GM18498 (cell line): ENCODE results near the gene MZT2A.
A peak's percentile ranks its signal among the peaks of the same experiment; 100 is the strongest.
"Not testable (repeated sequence)": the region's sequence is repeated elsewhere in the genome, so short reads cannot be mapped to it uniquely, and the experiment has no call there.

Source experiments
- ATAC-seq: cut with Tn5 transposase; IDR thresholded peaks from one replicate; pipeline ENCODE4 v1.9.1; 2021; ENCODE audit warnings: mild to moderate bottlenecking, moderate library complexity; ENCODE audit not compliant: unreplicated experiment

MZT2A gene

DNA sequence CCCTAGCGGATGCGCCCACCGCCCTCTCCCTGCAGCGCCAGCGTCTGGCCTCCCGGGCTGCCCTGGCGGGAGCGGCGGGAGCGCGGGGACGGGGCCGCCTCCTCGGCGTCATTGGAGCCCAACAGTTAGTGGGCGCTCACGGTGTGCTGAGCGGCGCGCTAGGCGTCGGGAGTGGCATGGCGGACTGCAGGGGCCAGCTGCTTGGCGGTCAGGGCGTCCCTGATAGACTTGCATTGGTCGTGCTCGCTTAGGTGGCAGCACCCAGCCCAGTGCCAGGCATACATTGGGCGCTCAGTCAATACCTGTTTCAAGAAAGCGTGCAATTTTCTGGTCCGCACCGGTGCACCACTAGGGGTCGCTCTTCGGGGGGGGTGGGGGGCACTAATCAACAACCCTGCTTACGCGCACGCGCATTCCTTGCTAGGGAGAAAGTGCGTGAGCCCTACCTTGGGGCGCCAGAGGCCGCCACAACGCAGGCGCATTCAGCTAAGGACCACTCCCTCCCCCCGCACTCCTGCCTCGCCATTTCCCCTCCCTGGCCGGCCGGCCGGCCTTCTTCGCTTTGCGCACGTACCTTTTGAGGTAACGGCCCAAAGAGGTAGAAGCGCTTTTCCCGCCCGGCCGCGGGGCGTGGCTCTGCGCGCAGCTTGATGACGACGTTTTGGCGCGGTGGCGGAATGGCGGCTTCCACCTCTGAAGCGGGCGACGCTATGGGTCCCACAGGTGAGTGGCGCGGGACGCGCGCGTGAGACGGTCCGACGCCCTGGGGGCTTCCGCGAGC lies 411 bp upstream of the MZT2A start:
- ATAC-seq, result peak; percentile 81

DNA sequence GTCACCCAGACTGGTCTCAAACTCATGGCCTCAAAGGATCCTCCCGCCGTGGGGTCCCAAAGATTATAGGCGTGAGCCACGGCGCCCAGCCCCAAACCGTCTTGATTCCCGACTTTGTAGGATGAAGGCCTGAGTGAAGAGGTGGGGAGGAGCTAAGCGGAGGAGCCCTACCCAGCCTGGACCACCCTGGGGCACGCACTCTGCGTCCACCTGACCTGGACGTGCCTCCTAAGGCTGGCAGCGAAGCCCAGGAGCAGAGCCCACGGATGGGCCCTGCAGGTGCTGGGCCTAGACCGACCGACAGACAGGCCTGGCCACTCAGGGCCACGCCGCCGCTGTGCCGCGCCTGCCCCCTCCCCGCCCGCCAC lies 744 bp downstream of the MZT2A start:
- ATAC-seq, result peak; percentile 4

DNA sequence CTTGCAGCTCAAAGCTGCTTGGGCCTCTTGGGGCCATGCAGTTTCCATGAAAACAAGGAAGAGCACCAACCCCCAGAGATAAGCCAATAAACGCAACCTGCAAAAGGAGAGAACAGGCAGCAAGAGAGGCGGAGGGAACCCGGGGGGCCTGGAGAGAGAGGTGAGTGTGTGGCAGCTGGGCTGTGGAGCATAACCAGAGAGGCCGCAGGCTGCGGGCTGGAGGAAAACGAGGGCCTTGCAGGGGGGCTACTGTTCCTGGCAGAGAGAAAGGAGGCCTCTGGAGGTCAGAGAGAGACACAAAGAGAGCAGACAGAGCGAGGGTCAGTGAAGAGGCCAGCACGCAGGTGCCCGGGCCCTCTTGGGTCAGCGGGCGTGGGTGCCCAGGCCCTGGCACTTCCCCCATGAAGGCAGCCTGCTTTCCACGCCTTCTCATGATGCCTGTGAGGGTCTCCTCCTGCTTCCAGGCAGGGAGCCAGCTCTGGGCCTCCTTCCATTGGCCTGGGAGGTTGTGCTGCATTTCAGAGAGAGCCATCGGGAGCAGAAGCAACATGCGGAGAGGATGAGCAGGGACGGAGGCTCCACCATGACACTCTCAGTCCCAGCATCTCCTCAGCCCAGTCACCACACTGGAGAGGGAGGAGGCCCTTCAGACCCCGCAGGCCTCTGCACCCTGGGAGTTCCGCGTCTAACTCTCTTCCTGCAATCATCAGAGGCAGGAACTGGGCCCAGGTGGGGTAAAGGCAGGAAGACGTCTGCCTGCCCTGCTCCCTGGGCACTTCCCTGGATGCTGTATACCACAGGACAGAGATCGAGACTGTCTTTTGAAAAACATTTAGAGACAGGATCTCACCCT lies 1.4 kb downstream of the MZT2A start:
- not testable (repeated sequence) for ATAC-seq

DNA sequence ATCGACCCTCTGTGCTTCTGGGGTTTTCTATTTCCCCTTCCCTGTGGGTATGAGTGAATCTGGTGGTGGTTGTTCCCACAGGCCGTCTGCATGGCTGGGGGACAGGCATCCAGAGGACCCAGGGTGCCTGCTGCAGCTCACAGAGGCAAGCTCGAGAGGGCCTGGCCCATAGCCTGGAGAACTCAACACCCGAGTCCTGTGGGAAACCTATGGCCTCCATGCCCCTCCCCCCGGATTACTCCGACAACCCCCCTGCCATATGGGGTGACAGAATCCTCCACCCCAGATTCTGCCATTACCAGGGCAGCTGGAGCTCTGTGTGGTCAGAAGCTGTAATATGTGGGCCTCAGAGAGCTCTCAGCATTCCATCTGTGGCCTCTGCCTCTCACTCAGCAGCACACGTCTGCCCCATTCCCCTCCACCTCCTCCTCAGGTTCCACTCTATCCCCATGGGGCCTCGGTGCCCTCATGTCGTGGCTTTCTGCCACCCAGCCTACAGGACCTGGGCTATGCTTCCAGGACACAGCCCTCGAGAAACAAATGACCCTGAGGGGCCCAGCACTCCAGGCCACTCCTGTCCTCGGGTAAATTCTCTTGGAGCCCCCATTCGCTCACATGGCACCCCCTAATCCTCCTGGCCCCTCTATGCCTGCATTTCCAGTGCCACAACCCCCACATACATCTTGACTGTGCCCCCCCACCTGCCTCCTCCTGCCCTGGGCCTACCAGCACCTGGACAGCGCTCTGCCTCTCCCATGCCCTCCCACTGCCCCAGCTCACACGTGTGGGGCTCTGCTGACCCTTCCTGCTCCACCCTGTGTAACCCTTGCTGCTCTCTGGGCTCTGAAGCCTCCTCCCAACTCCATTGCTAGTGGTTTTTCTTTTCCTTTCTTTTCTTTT lies 3.6 kb downstream of the MZT2A start:
- ATAC-seq, result no peak

DNA sequence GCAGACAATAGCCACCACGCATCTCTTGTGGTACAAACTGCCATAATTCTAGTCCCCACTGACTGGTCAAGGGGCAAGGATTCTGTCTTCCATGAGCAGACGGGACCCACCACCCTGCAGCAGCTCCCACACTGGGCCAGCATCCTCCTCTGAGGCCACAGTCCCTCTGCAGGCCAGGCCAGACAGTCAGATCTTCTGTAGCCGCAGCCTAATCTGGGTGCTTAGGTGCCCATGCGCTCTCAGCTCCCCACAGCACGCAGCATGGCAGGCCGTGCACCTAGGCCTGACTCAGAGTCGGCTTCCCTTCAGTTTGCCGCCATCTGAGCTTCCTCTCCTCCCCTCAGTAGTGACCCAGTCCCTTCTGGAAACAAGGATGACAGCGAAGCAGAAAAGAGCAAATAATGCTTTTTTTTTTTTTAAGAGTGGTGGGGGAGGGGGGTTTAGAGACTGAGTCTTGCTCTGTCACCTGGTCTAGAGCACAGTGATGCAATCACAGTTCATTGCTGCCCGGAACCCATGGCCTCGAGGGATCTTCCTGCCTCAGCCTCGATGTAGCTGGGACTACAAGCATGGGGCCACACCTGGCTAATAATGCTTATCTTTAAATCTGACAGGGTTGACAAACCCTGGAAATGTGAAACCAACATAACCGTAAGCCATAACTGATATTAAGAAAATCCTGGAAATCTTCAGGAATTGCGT lies 5.8 kb downstream of the MZT2A start:
- not testable (repeated sequence) for ATAC-seq

DNA sequence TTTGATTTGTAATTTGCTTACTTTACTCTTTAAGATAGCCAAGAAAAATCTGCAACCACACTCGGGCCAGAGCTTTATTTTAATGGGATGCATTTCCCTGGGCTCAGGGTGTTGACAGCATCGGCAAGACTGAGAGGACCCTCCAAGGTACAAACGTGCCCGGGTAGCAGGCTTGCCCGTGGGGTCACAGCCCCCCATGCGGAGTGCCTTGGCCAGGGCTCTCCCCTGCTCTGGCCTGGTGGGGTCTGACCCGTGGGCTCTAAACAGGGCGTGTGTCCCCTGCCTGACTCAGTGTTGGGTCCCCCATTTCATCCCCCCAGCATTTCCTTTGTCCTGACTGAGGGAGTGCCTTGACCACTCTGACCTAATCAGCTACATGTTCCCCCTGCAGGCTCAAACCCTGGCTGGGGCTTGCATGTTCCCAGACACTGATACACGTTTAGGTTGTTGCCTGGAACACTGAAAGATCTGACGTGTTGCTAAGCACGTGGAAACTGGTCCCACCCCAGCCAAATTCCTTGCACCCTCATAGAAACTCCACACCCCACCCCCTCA lies 7.2 kb downstream of the MZT2A start:
- ATAC-seq, result not testable (repeated sequence)

DNA sequence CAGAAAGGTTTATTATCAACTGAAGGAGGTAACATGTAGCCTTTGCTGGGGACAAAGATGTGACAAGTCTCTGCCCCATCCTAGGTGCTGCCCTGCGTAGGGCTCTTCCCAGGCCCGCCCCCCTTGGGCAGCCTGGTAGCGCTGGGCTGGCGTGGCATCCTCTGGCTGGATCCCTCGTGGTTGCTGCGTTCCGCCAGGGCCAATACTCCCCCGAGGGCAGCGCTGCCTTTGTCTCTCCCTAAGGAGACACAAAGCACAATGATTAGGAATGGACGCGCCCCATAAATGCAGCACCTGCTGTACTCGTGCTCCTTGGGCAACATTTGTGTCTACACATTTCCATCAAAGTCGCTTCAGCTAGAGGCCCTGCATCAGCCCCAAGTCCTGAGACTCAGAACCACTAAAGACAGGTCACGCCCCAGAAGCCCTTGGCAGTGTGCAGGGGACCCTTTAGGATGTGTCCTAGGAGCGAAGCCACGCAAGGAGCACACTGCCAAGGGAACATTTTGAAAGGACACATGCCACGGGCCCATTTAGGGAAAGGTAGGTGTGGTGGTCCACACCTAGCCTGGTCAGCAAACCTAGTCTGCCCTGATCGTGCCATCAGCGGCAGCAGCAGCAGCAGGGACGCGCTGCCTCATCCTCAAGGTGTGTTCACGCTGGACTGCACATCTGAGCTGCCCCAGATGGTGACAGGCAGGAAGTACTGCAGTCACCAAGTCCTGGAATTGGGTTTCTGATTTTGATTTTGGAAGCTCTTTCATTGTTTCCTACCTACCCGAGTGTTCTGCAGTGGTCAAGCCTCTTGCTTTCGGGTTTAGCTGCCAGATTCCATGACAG lies 8.0 kb downstream of the MZT2A start:
- ATAC-seq, result not testable (repeated sequence)

DNA sequence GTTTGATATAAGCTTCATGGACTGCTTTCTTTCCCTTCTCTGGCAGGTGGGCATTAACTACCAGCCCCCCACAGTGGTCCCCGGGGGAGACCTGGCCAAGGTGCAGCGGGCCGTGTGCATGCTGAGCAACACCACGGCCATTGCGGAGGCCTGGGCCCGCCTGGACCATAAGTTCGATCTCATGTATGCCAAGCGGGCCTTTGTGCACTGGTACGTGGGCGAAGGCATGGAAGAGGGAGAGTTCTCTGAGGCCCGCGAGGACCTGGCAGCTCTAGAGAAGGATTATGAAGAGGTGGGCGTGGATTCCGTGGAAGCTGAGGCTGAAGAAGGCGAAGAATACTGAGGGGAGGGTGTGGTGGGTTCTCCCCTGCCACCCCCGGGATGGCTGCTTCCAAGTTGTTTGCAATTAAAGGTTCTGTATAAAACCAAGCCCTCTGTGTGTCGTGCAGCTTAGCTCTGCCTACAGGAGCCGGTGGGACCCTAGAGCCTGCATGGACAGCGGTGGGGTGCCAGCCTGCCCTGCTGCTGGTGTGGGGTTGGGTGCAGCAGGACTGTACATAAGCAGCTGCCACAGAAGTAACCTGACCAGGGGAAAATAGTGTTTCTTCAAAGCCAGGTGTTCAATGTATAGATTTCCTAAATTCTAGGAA lies 9.6 kb downstream of the MZT2A start:
- not testable (repeated sequence) for ATAC-seq

DNA sequence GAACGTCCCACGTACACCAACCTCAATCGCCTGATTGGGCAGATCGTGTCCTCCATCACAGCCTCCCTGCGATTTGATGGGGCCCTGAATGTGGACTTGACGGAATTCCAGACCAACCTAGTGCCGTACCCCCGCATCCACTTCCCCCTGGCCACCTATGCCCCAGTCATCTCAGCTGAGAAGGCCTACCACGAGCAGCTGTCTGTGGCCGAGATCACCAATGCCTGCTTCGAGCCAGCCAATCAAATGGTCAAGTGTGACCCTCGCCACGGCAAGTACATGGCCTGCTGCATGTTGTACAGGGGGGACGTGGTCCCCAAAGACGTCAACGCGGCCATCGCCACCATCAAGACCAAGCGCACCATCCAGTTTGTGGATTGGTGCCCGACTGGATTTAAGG lies 11.8 kb downstream of the MZT2A start:
- ATAC-seq, result not testable (repeated sequence)

DNA sequence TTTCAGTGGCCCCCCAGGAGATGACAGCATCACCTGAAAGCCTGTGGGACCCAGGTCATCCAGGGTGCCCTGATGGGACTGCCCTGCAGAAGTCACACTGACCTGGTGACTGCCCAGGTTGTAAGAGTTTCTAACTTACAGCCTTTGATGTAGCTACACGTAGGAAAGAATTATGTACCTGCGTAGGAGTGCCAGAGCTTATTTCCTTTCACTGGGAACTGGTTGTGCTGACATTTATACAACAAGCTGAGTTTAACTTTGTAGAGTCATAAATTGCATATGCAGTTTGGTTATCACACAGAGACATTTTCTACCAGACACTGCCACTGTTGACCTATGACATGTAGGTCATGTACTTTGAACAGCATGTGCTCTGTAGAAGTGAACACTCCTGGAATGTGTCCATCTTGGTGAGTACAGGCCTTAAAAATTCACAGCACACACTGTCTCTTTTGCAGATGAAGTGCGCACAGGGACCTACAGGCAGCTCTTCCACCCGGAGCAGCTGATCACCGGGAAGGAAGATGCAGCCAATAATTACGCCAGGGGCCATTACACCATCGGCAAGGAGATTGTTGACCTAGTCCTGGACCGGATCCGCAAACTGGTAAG lies 13.2 kb downstream of the MZT2A start:
- ATAC-seq, result not testable (repeated sequence)

DNA sequence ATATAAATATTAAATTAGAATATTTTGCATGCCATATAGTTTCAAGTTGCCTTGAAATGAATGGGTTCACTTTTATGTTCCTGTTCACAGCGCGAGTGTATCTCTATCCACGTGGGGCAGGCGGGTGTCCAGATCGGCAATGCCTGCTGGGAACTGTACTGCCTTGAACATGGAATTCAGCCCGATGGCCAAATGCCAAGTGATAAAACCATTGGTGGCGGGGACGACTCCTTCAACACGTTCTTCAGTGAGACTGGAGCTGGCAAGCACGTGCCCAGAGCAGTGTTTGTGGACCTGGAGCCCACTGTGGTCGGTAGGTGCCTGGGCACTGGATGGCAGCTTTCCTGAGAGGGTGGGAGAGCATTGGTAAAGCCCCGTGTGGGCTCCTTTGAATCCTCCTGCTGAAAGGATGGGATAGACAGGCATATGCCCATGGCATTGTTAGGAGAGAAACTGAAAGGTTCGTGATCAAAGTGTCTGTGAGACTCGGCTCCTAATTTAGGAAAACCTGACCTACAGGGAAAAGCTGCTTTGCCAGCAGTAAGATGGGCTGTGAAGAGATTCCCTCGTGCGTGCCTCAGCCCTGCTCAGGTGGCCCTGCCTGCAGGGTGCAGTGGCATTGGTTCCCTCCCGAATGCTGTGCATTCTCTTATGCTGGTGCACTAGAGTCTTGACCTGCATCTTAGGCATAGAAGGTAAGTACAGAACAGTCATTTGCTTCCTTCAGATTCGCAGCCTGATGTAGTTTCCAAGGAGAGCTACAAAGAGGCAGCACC lies 13.9 kb downstream of the MZT2A start:
- not testable (repeated sequence) for ATAC-seq

DNA sequence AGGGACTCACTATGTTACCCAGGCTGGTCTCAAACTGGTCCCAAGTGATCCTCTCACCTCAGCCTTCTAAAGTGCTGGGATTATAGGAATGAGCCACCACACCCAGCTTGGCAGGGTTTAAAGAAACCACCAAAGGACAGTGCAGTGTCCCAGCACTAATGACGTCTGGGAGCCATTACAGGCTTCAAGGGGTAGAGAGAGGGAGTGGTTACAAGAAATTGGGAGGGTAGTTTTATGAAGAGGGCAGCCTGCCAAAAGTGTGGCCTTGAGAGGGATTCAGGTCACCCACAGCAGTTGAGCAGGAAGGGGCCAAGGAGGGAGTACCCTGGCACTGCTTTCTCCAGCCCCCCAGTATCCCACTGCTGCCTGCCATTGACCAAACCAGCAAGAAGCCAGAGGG lies 15.0 kb downstream of the MZT2A start:
- not testable (repeated sequence) for ATAC-seq

DNA sequence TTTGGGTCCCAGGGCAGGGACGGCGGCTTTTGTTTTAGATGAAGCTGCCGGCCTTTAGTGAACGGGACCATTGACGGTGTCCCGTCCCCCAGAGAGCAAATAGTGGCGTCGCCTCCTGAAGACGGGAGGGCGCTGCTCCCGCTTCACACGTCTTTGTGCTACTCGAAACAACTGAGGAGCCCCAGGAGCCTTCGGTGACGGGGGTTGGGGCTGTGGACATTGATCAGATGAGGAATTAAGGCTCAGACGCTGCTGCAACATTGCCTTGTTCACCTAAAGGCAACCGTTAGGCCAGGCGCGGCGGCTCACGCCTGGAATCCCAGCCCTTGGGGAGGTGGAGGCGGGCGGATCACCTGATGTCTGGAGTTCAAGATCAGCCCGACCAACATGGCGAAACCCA lies 15.8 kb downstream of the MZT2A start:
- ATAC-seq, result not testable (repeated sequence)

DNA sequence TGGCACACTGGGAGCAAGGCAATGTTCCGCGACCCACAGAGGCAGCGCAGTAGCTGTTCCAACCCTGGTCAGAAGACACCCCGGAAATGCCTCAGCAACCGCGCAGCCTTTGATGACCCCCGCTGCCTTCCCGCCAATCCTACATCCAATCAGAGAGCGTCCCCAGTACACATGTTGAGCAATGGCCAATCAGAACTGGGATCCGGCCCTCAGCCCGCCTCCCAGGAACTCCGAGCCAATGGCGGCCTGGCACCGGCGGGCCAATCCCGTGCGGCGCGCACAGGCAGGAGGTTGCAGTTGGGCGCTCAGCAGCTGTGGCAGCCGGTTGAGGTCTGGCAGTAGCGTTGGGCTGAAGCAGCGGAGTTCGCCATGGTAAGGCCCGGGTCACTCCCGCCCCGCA lies 16.4 kb downstream of the MZT2A start, which contains the start of gene TUBA3D:
TSS of gene TUBA3D (plus strand) at position 289 of the 400 bp plus-strand sequence. CDS start at position 370, 81 bp downstream.
- no peak for ATAC-seq

DNA sequence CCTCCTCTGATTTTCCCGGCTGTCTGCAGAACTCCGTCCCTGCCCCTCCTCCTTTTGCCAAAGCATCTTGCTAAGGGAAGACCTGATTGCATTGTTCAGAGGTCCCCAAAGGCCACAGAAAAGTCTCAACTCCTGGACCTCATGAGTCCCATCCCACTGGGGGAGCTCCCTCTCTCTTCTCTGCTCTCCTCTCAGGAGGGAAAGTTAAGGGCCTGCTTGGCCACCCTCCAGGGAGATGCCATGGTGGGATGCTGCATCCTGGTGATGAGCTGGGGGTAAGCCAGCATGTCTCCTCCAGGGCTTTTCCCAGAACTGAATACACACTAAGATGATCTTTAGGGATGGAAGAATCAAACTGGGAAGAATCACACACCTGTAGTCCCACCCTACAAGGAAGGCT lies 18.9 kb downstream of the MZT2A start:
- ATAC-seq, result not testable (repeated sequence)

DNA sequence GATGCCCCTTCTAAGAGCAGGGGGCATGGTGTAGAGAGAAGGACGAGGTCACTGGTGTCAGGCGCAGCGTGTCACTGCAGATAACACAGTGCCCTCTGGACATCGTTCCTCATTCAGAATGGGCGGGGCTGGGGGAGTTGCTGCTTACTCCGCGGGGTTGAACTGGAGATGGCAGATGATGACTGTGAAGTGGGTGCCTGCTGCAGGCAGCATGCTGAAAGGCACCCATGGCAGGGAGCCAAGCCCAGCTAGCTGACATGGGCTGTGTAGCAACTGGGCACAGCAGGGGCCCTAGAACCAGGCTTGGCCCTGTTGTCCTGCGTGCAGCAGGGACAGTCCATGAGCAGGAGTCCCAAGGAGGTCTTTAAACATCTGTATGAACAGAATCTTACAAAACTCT lies 20.6 kb downstream of the MZT2A start:
- ATAC-seq, result not testable (repeated sequence)

DNA sequence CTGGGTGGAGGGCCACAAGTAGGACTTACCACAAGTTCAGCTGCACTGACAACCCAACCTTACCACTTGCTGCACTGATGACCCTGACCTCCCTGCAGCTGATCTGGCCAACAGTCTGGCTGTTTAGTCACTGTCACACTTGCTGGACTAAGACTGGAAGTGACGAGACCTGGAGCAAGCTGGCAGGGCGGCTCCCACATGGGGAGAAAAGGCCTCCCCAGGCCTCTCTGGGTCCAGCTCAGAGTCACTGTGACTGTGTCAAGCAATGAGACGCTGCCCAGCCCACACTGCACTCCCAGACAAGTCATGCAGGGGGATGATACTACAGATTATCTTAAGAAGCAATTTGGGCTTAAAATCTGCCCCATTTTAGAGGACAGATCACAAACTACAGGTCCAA lies 21.3 kb downstream of the MZT2A start:
- not testable (repeated sequence) for ATAC-seq
